Measurements from ENCODE around the gene IPCEF1. TPM values are rescaled to one million over a fixed set of nuclear protein-coding genes. Genes with fewer than 3 reads are reported as not detected.

The IPCEF1 gene
- total RNA-seq, 1 experiment from 2014 or later: 0.48 TPM

DNA sequence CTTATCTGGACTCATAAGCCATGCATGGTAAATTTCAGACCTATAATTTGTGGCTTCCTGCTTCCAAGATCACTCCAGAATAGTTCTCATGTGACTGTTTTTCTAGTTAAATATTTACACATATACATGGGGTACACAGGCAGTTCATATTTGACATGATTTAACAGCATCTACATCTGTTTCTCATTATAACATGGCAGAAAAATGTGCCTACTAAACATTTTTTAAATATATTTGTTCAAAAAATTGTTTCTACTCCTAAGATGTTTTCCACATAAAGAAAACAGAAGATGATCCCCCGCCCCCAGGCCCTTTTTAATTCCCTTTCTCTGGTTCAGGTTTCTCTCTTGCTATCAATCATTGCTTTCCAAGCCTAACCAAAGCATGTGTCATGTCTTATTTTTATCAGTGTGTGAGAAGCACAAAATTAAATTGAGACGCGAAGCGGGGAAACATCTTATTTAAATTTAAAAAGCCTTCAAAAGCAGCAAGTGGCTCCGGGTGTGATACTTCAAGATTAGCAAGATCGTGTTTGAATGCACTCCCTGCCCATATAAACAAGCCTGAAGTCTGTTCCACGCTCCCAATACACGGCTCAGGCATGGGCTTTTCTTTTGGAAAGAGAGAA lies 37.3 kb downstream of the IPCEF1 start:
- no peaks in the 10 kb centered on the region for H4K20me1 ChIP-seq (ENCODE audit: control insufficient read depth, insufficient read depth, insufficient read length)
- no peak overlapping the region for H2BK12ac ChIP-seq (ENCODE audit: insufficient read length, low read depth, low read length)

More for the DNA sequence above, 37.3 kb downstream of the IPCEF1 start:
- no peak overlapping the region for H4K91ac ChIP-seq (ENCODE audit: insufficient read length, low read depth, low read length)
- H3K9ac ChIP-seq (ENCODE audit: extremely low read depth, insufficient read length, low read length): no peak overlapping the region
- no peak overlapping the region for H3K18ac ChIP-seq (ENCODE audit: insufficient read length, low read depth, low read length)
- no peaks in the 10 kb centered on the region for H3K79me2 ChIP-seq (ENCODE audit: insufficient read depth, low read length)
- H2BK120ac ChIP-seq (ENCODE audit: low read depth, low read length, poor library complexity, severe bottlenecking): no peak overlapping the region
- H2AK5ac ChIP-seq (ENCODE audit: insufficient read length, low read length): no peak overlapping the region
- no peak overlapping the region for H2BK20ac ChIP-seq (ENCODE audit: low read depth, low read length, poor library complexity, severe bottlenecking)
- Mint-ChIP-seq H3K4me1 (no peaks in the 10 kb centered on the region), H3K36me3 (ENCODE audit: insufficient read depth in 1 of 3, low read depth in 3 of 3) (no peaks in the 10 kb centered on the region), H3K9me3 (no peaks in the 10 kb centered on the region), H3K27ac (0 out of 7 replicates have a peak overlapping the region, but pooled peaks of 1 of the 3 experiments have one; percentile 60), H3K4me3 (no peak overlapping the region), H3K27me3 (ENCODE audit: low read depth) (no peaks in the 10 kb centered on the region)
- no peaks in the 10 kb centered on the region for H3K4me1 ChIP-seq (ENCODE audit: insufficient read depth, low read length)
- no peak overlapping the region for H3K4ac ChIP-seq (ENCODE audit: low read depth, low read length)
- no peak overlapping the region for H3K27ac ChIP-seq (ENCODE audit: insufficient read length, low read depth, low read length)
- H4K8ac ChIP-seq (replicated peaks; ENCODE audit: insufficient read length, low read depth, low read length): no peak overlapping the region
- H3K23ac ChIP-seq (ENCODE audit: insufficient read length, low read depth, low read length): no peak overlapping the region
- H3K27me3 ChIP-seq (ENCODE audit: insufficient read depth, low read length): no peaks in the 10 kb centered on the region
- no peak overlapping the region for H2BK5ac ChIP-seq (ENCODE audit: insufficient read length, low read length)
- H3K79me1 ChIP-seq (ENCODE audit: insufficient read depth, low read depth, low read length, poor library complexity, severe bottlenecking): no peaks in the 10 kb centered on the region
- DNase-seq: no peak
- no peak overlapping the region for H2AFZ ChIP-seq (ENCODE audit: low read length)
- no peaks in the 10 kb centered on the region for H3K9me3 ChIP-seq (ENCODE audit: control insufficient read depth, low read depth, low read length)
- H3K4me2 ChIP-seq (ENCODE audit: insufficient read depth, insufficient read length, low read length): no peak overlapping the region
- no peak overlapping the region for H2BK15ac ChIP-seq (ENCODE audit: low read depth, low read length)
- no peak overlapping the region for H4K5ac ChIP-seq (ENCODE audit: insufficient read length, low read depth, low read length)
- no peak overlapping the region for H3K56ac ChIP-seq (ENCODE audit: insufficient read length, low read depth, low read length)
- H3T11ph ChIP-seq (ENCODE audit: low read length): no peak overlapping the region
- no peaks in the 10 kb centered on the region for H3K23me2 ChIP-seq (ENCODE audit: insufficient read length, low read depth, low read length, poor library complexity, severe bottlenecking)
- TF ChIP-seq, protein P1, sequence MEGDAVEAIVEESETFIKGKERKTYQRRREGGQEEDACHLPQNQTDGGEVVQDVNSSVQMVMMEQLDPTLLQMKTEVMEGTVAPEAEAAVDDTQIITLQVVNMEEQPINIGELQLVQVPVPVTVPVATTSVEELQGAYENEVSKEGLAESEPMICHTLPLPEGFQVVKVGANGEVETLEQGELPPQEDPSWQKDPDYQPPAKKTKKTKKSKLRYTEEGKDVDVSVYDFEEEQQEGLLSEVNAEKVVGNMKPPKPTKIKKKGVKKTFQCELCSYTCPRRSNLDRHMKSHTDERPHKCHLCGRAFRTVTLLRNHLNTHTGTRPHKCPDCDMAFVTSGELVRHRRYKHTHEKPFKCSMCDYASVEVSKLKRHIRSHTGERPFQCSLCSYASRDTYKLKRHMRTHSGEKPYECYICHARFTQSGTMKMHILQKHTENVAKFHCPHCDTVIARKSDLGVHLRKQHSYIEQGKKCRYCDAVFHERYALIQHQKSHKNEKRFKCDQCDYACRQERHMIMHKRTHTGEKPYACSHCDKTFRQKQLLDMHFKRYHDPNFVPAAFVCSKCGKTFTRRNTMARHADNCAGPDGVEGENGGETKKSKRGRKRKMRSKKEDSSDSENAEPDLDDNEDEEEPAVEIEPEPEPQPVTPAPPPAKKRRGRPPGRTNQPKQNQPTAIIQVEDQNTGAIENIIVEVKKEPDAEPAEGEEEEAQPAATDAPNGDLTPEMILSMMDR (conservative IDR thresholded peaks at IDR 0.05): no peak
- no peak overlapping the region for H3K14ac ChIP-seq (ENCODE audit: insufficient read depth, low read length)
- WGBS (ENCODE audit: extremely low coverage, insufficient read length, low lambda C conversion rate): no CpG with 5 or more reads among the region's 8 CpGs

Measured in H9 (cell line).